Measurements from ENCODE around the gene PKN1. TPM values are rescaled to one million over a fixed set of nuclear protein-coding genes. Genes with fewer than 3 reads are reported as not detected.

Gene PKN1
- total and polyA plus RNA-seq, 4 donors, result 38.7 to 112 (median 87.2) TPM

DNA sequence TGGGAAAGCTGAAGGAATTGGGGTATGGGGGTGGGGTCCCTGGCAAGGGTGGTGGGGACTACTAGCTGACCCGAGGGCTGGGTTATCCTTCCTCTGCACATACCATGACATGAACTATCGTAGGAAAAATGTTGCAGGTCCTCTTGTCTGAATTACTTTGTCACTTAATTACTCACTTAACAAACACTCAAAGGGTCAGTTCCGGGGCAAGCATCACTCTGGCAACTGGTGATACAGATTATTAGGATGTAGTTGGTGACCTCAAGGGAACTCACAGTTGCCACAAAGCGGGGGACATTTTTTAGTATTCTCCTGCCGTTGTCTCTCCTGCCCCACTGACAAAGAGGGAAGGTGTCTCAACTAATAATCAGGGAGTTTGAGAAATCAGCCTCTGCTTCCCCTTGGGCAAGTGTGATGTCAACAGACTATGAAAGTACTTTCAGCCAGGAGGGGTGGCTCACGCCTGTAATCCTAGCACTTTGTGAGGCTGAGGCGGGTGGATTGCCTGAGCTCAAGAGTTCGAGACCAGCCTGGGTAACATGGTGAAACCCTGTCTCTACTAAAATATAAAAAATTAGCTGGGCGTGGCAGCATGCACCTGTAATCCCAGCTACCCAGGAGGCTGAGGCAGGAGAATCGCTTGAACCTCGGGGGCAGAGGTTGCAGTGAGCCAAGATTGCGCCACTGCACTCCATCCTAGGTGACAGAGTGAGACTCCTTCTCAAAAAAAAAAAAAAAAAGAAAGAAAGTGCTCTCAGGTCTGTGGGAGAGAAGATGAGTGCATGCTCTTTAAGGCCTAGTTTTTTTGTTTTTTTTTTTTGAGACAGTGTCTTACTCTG is 74.8 kb downstream of the PKN1 start:
- WGBS, 2 donors, result 77 to 78% methylated on average over 12 of the region's 12 CpGs
- H3K9me3 ChIP-seq (ENCODE audit: control insufficient read depth, low read length), result no peaks in the 10 kb centered on the region
- ATAC-seq (ENCODE audit: low FRiP score) (no peak), DNase-seq (no peak)
- no peaks in the 10 kb centered on the region for H3K4me1 ChIP-seq (ENCODE audit: control insufficient read depth in 1 of 2, insufficient read depth in 2 of 2, low read length in 2 of 2)
- intact Hi-C loops (cut with DNase I), result no loop called here
- H3K36me3 ChIP-seq (ENCODE audit: control insufficient read depth in 1 of 2, insufficient read depth in 2 of 2, low read length in 1 of 2), result no peaks in the 10 kb centered on the region
- H3K27ac ChIP-seq (ENCODE audit: low read depth in 1 of 2, low read length in 2 of 2), result no peak overlapping the region
- no peak overlapping the region for H3K4me3 ChIP-seq (ENCODE audit: low read length in 2 of 2)
- no peaks in the 10 kb centered on the region for H3K27me3 ChIP-seq (ENCODE audit: control insufficient read depth in 1 of 2, insufficient read depth in 2 of 2, low read length in 1 of 2)

DNA sequence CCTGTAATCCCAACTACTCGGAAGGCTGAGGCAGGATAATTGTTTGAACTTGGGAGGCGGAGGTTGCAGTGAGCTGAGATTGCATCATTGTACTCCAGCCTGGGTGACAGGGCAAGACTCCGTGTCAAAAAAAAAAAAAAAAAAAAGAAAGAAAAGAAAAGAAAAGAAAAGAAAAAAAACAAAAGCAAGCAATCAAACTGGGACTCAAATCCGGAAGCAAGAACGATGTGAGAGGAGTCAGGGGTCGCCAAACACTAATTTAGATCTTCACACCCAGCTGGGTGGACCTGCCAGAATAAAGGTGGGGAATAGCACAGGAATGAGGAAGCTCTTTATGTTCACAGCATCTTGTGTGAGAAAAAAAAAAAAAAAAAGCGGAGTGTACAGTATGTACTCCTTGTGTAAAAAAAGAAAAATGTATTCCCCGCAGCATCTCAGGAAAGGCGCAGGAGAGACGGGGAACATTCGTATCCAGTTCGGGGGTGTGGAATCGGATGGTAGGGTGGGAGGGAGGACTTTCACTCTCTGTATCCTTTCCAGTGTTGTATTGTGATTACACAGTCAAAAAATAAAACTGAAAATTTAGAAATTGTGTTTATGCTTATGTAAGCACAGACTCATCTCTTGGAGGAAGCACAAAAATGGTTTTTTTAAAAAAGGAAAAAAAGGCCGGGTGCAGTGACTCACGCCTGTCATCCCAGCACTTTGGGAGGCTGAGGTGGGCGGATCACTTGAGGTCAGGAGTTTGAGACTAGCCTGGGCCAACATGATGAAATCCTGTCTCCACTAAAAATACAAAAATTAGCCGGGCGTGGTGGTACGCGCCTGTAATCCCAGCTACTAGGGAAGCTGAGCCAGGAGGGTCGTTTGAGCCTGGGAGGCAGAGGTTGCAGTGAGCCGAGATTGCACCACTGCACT is 77.5 kb downstream of the PKN1 start:
- Histone ChIP-seq H3K9me3 (ENCODE audit: control insufficient read depth, low read length) (no peaks in the 10 kb centered on the region), H3K36me3 (ENCODE audit: control insufficient read depth in 1 of 2, insufficient read depth in 2 of 2, low read length in 1 of 2) (peaks cover 0 to 5% of the 10 kb centered on the region in 2 donors), H3K4me1 (ENCODE audit: control insufficient read depth in 1 of 2, insufficient read depth in 2 of 2, low read length in 2 of 2) (no peaks in the 10 kb centered on the region), H3K27me3 (ENCODE audit: control insufficient read depth in 1 of 2, insufficient read depth in 2 of 2, low read length in 1 of 2) (no peaks in the 10 kb centered on the region), H3K27ac (ENCODE audit: low read depth in 1 of 2, low read length in 2 of 2) (no peak overlapping the region), H3K4me3 (ENCODE audit: low read length in 2 of 2) (no peak overlapping the region)
- DNase-seq (peak in 1 of 2 donors; percentile 72), ATAC-seq (ENCODE audit: low FRiP score) (peak; percentile 29)
- intact Hi-C loops (cut with DNase I), result no loop called here
- 76 to 80% methylated on average over 22 of the region's 22 CpGs for WGBS, 2 donors

DNA sequence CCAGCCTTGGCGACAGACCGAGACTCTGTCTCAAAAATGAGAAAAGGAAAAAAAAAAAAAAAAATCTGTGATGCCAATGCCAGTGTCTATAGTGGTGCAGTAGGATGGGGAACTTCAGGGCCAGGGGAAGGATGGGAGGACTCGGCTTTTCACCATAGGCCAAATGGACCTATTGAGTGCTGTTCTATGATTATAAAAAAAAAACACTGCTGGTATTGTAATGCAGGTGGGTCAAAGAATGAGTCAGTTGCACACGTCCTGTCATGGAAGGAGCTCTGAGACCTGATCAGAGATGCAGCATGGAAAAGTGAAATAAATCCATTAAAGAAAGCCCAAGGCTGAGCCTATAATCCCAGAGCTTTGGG is 78.1 kb downstream of the PKN1 start:
- no peak for DNase-seq
- intact Hi-C loops (cut with DNase I), result no loop called here
- no peaks in the 10 kb centered on the region for H3K9me3 ChIP-seq (ENCODE audit: control insufficient read depth, low read length)
- H3K27me3 ChIP-seq (ENCODE audit: control insufficient read depth in 1 of 2, insufficient read depth in 2 of 2, low read length in 1 of 2), result no peaks in the 10 kb centered on the region
- peak; percentile 4 for ATAC-seq (ENCODE audit: low FRiP score)
- no peak overlapping the region for H3K27ac ChIP-seq (ENCODE audit: low read depth in 1 of 2, low read length in 2 of 2)
- H3K36me3 ChIP-seq (ENCODE audit: control insufficient read depth in 1 of 2, insufficient read depth in 2 of 2, low read length in 1 of 2), result peaks cover 0 to 5% of the 10 kb centered on the region in 2 donors
- 88 to 93% methylated on average over 4 of the region's 4 CpGs for WGBS, 2 donors
- H3K4me3 ChIP-seq (ENCODE audit: low read length in 2 of 2), result no peak overlapping the region
- H3K4me1 ChIP-seq (ENCODE audit: control insufficient read depth in 1 of 2, insufficient read depth in 2 of 2, low read length in 2 of 2), result no peaks in the 10 kb centered on the region

DNA sequence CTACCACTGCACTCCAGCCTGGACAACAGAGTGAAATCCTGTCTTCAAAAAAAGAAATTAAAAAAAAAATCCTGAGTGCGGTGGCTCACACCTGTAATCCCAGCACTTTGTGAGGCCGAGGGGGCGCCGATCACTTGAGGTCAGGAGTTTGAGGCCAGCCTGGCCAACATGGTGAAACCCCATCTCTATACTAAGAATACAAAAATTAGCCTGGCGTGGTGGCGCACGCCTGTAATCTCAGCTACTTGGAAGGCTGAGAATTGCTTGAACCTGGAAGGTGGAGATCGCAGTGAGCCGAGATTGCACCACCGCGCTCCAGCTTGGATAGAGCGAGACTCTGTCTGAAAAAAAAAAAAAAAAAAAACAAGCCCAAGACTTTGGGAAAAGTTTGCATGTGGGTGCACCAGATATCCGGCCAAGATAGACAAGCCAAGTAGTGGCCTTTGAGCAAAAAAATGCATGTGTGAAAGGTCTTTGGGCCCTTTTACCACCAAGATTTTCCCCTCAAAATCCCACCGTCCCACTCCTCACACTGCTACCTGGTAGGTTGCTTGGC is 79.4 kb downstream of the PKN1 start:
- H3K4me3 ChIP-seq (ENCODE audit: low read length in 2 of 2), result no peak overlapping the region
- WGBS, 2 donors, result 87 to 88% methylated on average over 14 of the region's 14 CpGs
- H3K36me3 ChIP-seq (ENCODE audit: control insufficient read depth in 1 of 2, insufficient read depth in 2 of 2, low read length in 1 of 2), result peaks cover 0 to 5% of the 10 kb centered on the region in 2 donors
- no peaks in the 10 kb centered on the region for H3K27me3 ChIP-seq (ENCODE audit: control insufficient read depth in 1 of 2, insufficient read depth in 2 of 2, low read length in 1 of 2)
- intact Hi-C loops (cut with DNase I), result no loop called here
- no peak overlapping the region for H3K27ac ChIP-seq (ENCODE audit: low read depth in 1 of 2, low read length in 2 of 2)
- no peak for ATAC-seq (ENCODE audit: low FRiP score)
- DNase-seq, result no peak
- no peaks in the 10 kb centered on the region for H3K9me3 ChIP-seq (ENCODE audit: control insufficient read depth, low read length)
- H3K4me1 ChIP-seq (ENCODE audit: control insufficient read depth in 1 of 2, insufficient read depth in 2 of 2, low read length in 2 of 2), result no peaks in the 10 kb centered on the region

DNA sequence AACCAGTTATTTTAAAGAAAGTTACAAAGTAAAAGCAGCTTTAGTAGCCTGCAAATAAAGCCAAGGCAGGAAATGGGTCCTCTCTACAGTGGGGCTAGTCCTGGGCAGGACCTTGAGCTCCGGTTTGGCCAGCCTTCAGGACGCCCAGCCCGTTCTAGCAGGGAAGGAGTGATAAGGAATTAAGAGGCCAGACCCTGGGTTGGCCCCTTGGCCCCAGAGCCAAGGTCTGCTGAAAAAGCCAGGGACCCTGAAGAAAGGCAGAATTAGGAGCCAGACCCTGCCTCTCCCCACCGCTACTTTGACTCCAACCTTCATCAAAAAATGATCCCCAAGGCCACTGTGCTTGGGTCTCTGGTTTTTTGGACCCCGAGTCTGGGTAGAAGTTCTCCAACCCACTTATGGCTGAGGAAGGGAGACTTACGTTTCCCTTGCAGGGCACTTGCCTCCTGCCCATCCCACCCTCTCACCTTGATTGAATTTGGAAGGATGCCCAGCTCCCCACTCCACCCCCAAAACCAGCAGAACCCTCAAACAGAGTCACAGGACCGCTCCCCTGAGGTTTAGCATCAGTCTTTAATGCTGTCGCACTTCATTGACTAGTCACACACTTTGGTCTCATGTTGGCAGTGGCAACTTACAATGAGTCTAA is 81.2 kb downstream of the PKN1 start:
- Histone ChIP-seq H3K27ac (ENCODE audit: low read depth in 1 of 2, low read length in 2 of 2) (no peak overlapping the region), H3K9me3 (ENCODE audit: control insufficient read depth, low read length) (no peaks in the 10 kb centered on the region), H3K27me3 (ENCODE audit: control insufficient read depth in 1 of 2, insufficient read depth in 2 of 2, low read length in 1 of 2) (no peaks in the 10 kb centered on the region), H3K36me3 (ENCODE audit: control insufficient read depth in 1 of 2, insufficient read depth in 2 of 2, low read length in 1 of 2) (peaks cover 0 to 5% of the 10 kb centered on the region in 2 donors), H3K4me1 (ENCODE audit: control insufficient read depth in 1 of 2, insufficient read depth in 2 of 2, low read length in 2 of 2) (no peaks in the 10 kb centered on the region), H3K4me3 (ENCODE audit: low read length in 2 of 2) (no peak overlapping the region)
- ATAC-seq (ENCODE audit: low FRiP score) (no peak), DNase-seq (no peak)
- WGBS, 2 donors, result 73 to 76% methylated on average over 8 of the region's 8 CpGs
- intact Hi-C loops (cut with DNase I), result no loop called here

DNA sequence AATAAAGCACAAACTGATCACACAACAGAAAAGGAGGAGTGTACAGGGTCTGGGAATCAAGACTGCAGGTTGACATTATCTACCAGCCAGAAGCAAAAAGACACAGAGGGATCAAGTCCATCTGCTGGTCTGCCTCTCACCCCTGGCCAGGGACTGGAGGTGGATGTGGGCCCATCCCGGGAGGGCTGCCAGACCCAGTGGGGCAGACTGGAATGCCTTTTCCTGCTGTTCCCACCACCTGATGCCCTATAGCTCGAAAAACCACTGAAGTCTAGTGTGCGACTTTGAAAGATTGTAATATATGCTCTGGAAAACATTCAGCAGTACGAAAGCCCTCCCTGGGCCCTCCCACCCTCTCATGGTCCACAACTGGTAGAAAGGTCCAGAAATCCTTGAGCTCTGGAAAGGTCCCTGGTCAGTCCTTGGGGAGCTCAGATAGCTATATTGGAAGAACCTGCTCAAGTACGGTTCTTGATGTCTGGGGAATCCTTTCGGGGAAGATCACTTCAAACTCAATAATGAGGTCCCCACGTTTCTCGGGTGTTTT is 82.5 kb downstream of the PKN1 start:
- 60 to 66% methylated on average over 8 of the region's 8 CpGs for WGBS, 2 donors
- Histone ChIP-seq H3K36me3 (ENCODE audit: control insufficient read depth in 1 of 2, insufficient read depth in 2 of 2, low read length in 1 of 2) (peaks cover 0 to 5% of the 10 kb centered on the region in 2 donors), H3K27me3 (ENCODE audit: control insufficient read depth in 1 of 2, insufficient read depth in 2 of 2, low read length in 1 of 2) (no peaks in the 10 kb centered on the region), H3K4me3 (ENCODE audit: low read length in 2 of 2) (no peak overlapping the region), H3K4me1 (ENCODE audit: control insufficient read depth in 1 of 2, insufficient read depth in 2 of 2, low read length in 2 of 2) (no peaks in the 10 kb centered on the region), H3K9me3 (ENCODE audit: control insufficient read depth, low read length) (no peaks in the 10 kb centered on the region), H3K27ac (ENCODE audit: low read depth in 1 of 2, low read length in 2 of 2) (no peak overlapping the region)
- no peak for ATAC-seq (ENCODE audit: low FRiP score)
- intact Hi-C loops (cut with DNase I), result no loop called here
- no peak for DNase-seq

DNA sequence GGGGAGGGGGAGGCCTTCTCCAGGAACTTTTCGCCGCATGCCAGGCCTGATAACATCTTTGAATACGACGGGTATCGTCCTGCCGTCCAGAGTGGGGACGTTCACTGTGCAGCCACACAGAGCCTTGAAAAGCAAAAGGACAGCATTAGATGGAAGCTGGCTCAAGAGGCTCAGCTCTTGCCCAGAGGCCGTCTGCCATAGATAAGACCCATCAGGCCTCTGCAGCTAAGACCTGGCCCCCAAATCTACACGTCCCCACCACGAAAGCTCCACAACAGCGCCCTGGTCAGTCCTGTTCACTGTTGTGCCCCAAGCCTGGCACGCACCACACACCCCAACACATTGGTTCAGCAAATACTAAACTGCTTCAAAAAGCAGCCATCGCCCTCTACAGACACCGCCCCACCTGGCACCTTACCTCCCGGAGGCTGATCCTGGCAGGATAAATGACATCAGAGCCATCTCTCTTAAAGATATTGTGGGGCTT is 83.0 kb downstream of the PKN1 start:
- intact Hi-C loops (cut with DNase I), result no loop called here
- Histone ChIP-seq H3K9me3 (ENCODE audit: control insufficient read depth, low read length) (no peaks in the 10 kb centered on the region), H3K4me3 (ENCODE audit: low read length in 2 of 2) (no peak overlapping the region), H3K36me3 (ENCODE audit: control insufficient read depth in 1 of 2, insufficient read depth in 2 of 2, low read length in 1 of 2) (peaks cover 0 to 5% of the 10 kb centered on the region in 2 donors), H3K27ac (ENCODE audit: low read depth in 1 of 2, low read length in 2 of 2) (no peak overlapping the region), H3K27me3 (ENCODE audit: control insufficient read depth in 1 of 2, insufficient read depth in 2 of 2, low read length in 1 of 2) (no peaks in the 10 kb centered on the region), H3K4me1 (ENCODE audit: control insufficient read depth in 1 of 2, insufficient read depth in 2 of 2, low read length in 2 of 2) (no peaks in the 10 kb centered on the region)
- ATAC-seq (ENCODE audit: low FRiP score), result no peak
- 66 to 75% methylated on average over 15 of the region's 15 CpGs for WGBS, 2 donors
- DNase-seq, result no peak

All from aorta (tissue), 5 donors.